ENCODE results near the gene CLTC. TPM values are rescaled to one million over a fixed set of nuclear protein-coding genes. Genes with fewer than 3 reads are reported as not detected.
A peak's percentile ranks its signal among the peaks of the same experiment; 100 is the strongest.

Gene CLTC
- total RNA-seq, 2 experiments from 2014 or later: 81.5 to 89.9 TPM

DNA sequence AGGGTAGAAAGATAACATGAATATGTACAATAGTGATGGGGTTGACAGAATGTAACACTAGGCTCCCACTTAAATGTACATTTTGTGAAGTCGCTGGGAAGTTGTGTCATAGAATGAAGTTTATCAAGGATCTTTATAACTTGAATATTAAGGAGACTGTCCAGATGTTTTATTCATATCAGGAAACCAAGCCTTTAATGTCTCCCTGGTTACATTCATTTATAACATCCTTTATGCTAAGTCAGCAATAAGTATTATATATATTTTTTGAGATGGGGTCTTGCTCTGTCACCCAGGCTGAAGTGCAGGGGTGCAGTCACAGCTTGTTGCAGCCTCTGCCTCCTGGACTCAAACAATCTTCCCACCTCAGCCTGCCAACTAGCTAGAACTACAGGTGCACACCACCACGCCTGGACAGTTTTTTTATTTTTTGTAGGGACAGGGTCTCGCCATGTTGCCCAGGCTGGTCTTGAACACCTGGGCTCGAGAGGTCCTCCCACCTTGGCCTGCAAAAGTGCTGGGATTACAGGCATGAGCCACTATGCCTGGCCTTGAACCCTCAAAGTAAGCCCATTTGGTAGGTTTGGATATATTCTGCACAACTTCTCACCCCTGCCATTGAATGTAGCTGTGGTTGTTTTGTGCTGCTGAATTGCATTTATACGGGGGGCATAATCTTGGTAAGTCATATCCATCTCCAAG, 14.1 kb downstream of the CLTC start:
- ATAC-seq (ENCODE audit: poor library complexity) (no peak), DNase-seq (no peak)
- H3K27ac ChIP-seq (ENCODE audit: low read depth in 1 of 2, low read length in 2 of 2): no peak overlapping the region
- Mint-ChIP-seq H3K4me3 (no peak overlapping the region), H3K27ac (no peak overlapping the region), H3K4me1 (ENCODE audit: low read depth) (peaks cover 76% of the 10 kb centered on the region), H3K27me3 (no peaks in the 10 kb centered on the region), H3K36me3 (ENCODE audit: low read depth) (peaks cover 21% of the 10 kb centered on the region), H3K9me3 (no peaks in the 10 kb centered on the region)
- POLR2A ChIA-PET: interaction anchor here (2.2 kb wide), 1 partner anchor 14 kb away, joined by 9 read pairs; the partner anchor contains the start of gene CLTC
- H3K9me3 ChIP-seq (ENCODE audit: control insufficient read depth in 1 of 2, insufficient read depth in 1 of 2, low read length in 2 of 2): no peaks in the 10 kb centered on the region
- peaks cover 27% of the 10 kb centered on the region for H3K4me1 ChIP-seq (ENCODE audit: insufficient read depth, low read length)
- H3K36me3 ChIP-seq (ENCODE audit: insufficient read depth, low read length): no peaks in the 10 kb centered on the region
- TF ChIP-seq, protein P1, sequence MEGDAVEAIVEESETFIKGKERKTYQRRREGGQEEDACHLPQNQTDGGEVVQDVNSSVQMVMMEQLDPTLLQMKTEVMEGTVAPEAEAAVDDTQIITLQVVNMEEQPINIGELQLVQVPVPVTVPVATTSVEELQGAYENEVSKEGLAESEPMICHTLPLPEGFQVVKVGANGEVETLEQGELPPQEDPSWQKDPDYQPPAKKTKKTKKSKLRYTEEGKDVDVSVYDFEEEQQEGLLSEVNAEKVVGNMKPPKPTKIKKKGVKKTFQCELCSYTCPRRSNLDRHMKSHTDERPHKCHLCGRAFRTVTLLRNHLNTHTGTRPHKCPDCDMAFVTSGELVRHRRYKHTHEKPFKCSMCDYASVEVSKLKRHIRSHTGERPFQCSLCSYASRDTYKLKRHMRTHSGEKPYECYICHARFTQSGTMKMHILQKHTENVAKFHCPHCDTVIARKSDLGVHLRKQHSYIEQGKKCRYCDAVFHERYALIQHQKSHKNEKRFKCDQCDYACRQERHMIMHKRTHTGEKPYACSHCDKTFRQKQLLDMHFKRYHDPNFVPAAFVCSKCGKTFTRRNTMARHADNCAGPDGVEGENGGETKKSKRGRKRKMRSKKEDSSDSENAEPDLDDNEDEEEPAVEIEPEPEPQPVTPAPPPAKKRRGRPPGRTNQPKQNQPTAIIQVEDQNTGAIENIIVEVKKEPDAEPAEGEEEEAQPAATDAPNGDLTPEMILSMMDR (IDR thresholded peaks at IDR 0.05): no peak
- H3K27me3 ChIP-seq (ENCODE audit: control insufficient read depth in 1 of 2, insufficient read depth in 2 of 2, low read length in 2 of 2): no peaks in the 10 kb centered on the region
- no peak overlapping the region for H3K4me3 ChIP-seq (ENCODE audit: low read length)
- CTCF ChIA-PET: interaction anchor here (1.3 kb wide), 1 partner anchor 14 kb away, joined by 3 read pairs; the partner anchor contains the start of gene CLTC
- intact Hi-C loops (cut with DNase I, micrococcal nuclease): no loop called here

- no peak overlapping the region for H3K27ac ChIP-seq (ENCODE audit: low read depth in 1 of 2, low read length in 2 of 2)
- TF ChIP-seq, protein P1 (IDR thresholded peaks at IDR 0.05): no peak
- H3K27me3 Mint-ChIP-seq: no peaks in the 10 kb centered on the region
- DNase-seq (peak in 1 of 14 experiments; percentile 39), ATAC-seq (ENCODE audit: poor library complexity) (no peak)
- H3K4me3 ChIP-seq (ENCODE audit: low read length): no peak overlapping the region
- H3K4me1 Mint-ChIP-seq (ENCODE audit: low read depth): peaks cover 73% of the 10 kb centered on the region
- H3K27me3 ChIP-seq (ENCODE audit: control insufficient read depth in 1 of 2, insufficient read depth in 2 of 2, low read length in 2 of 2): no peaks in the 10 kb centered on the region
- peaks cover 30% of the 10 kb centered on the region for H3K4me1 ChIP-seq (ENCODE audit: insufficient read depth, low read length)
- ChIA-PET POLR2A (interaction anchor here (2.2 kb wide), 1 partner anchor 15 kb away, joined by 9 read pairs; the partner anchor contains the start of gene CLTC), CTCF (interaction anchor here (1.3 kb wide), 1 partner anchor 15 kb away, joined by 3 read pairs; the partner anchor contains the start of gene CLTC)
- intact Hi-C loops (cut with DNase I, micrococcal nuclease): no loop called here
- peak overlapping the region; percentile 64 for H3K27ac Mint-ChIP-seq
- peak overlapping the region; percentile 63 for H3K4me3 Mint-ChIP-seq
- H3K36me3 Mint-ChIP-seq (ENCODE audit: low read depth): peaks cover 21% of the 10 kb centered on the region
- no peaks in the 10 kb centered on the region for H3K36me3 ChIP-seq (ENCODE audit: insufficient read depth, low read length)
- H3K9me3 ChIP-seq (ENCODE audit: control insufficient read depth in 1 of 2, insufficient read depth in 1 of 2, low read length in 2 of 2): no peaks in the 10 kb centered on the region
- H3K9me3 Mint-ChIP-seq: no peaks in the 10 kb centered on the region
These were observed 15.2 kb downstream of the CLTC start for GRCh38 chr17:59634632-59635541.

DNA sequence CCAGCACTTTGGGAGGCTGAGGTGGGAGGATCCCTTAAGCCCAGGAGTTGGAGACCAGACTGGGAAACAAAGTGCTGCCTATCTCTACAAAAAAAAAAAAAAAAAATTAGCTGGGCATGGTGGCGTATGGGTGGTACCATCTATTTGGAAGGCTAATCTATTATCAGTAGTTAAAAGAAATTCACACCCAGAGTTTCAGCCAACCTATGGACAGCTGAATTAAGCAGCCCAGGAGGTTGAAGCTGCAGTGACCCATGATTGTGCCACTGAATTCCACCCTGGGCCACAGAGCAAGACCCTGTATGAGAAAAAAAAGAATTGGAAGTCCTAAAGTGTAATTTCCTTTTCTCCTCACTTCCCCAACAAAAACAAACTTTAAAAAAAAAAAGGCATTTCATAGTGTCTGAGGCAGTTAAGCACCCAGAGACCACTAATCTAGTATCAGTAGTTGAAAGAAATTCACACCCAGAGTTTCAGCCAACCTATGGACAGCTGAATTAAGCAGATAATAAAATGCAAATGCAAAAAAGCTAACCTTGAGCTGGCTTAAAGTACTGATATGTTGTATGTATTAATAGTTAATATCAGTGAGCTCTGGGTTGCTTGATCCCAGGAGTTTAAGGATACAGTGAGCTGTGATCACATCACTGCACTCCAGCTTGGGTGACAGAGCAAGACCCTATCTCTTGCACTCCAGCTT, 18.1 kb downstream of the CLTC start:
- Mint-ChIP-seq H3K9me3 (no peaks in the 10 kb centered on the region), H3K4me1 (ENCODE audit: low read depth) (peaks cover 79% of the 10 kb centered on the region), H3K27ac (peak overlapping the region; percentile 62), H3K4me3 (no peak overlapping the region), H3K27me3 (no peaks in the 10 kb centered on the region), H3K36me3 (ENCODE audit: low read depth) (peaks cover 16% of the 10 kb centered on the region)
- no peak overlapping the region for H3K27ac ChIP-seq (ENCODE audit: low read depth in 1 of 2, low read length in 2 of 2)
- peaks cover 34% of the 10 kb centered on the region for H3K4me1 ChIP-seq (ENCODE audit: insufficient read depth, low read length)
- POLR2A ChIA-PET: interaction anchor here (1.4 kb wide), 2 partner anchors 18 kb away, joined by 3 read pairs; partner anchors contain the start of gene CLTC
- CTCF ChIA-PET: interaction anchor here (0.7 kb wide), 1 partner anchor 27 kb away, joined by 3 read pairs; no protein-coding TSS in a partner anchor
- ATAC-seq (ENCODE audit: poor library complexity) (no peak), DNase-seq (no peak)
- H3K36me3 ChIP-seq (ENCODE audit: insufficient read depth, low read length): no peaks in the 10 kb centered on the region
- intact Hi-C loops (cut with DNase I, micrococcal nuclease): no loop called here
- H3K27me3 ChIP-seq (ENCODE audit: control insufficient read depth in 1 of 2, insufficient read depth in 2 of 2, low read length in 2 of 2): no peaks in the 10 kb centered on the region
- TF ChIP-seq, protein P1 (IDR thresholded peaks at IDR 0.05): no peak
- no peak overlapping the region for H3K4me3 ChIP-seq (ENCODE audit: low read length)
- no peaks in the 10 kb centered on the region for H3K9me3 ChIP-seq (ENCODE audit: control insufficient read depth in 1 of 2, insufficient read depth in 1 of 2, low read length in 2 of 2)
